Ascending aorta (tissue), 2 donors: ENCODE results near the gene MAP4K1. TPM values are rescaled to one million over a fixed set of nuclear protein-coding genes. Genes with fewer than 3 reads are reported as not detected.
"Not testable (repeated sequence)": the region's sequence is repeated elsewhere in the genome, so short reads cannot be mapped to it uniquely, and the experiment has no call there.

ENCODE experiments used
- DNase-seq, 2 donors: peaks; one replicate each; pipeline ENCODE4 v3.0.0-alpha.2; 2019; ENCODE audit warnings: low spot score in 2 of 2
- H3K27ac ChIP-seq, 2 donors: fragments of 200-600 bp; sonication (generic); one replicate each; pipeline ENCODE4 v1.5.1; 2016 to 2017; ENCODE audit warnings: mild to moderate bottlenecking in 1 of 2
- H3K27me3 ChIP-seq: fragments of 200-600 bp; sonication (generic); one replicate; pipeline ENCODE4 v1.5.1; 2017
- H3K36me3 ChIP-seq, 2 donors: fragments of 200-600 bp; sonication (generic); one replicate each; pipeline ENCODE4 v1.5.1; 2016
- H3K4me1 ChIP-seq, 2 donors: fragments of 200-600 bp; sonication (generic); one replicate each; pipeline ENCODE4 v1.5.1; 2016 to 2017; ENCODE audit warnings: mild to moderate bottlenecking in 1 of 2
- H3K4me3 ChIP-seq, 2 donors: fragments of 200-600 bp; sonication (generic); one replicate each; pipeline ENCODE4 v1.5.1; 2016 to 2017; ENCODE audit warnings: mild to moderate bottlenecking in 1 of 2
- H3K9me3 ChIP-seq, 2 donors: fragments of 200-600 bp; sonication (generic); one replicate each; pipeline ENCODE4 v1.5.1; 2016
- CTCF ChIP-seq, 3 experiments: fragments of 200-600 bp in 2 of 3; fragments of 450-650 bp in 1 of 3; sonication (generic) in 2 of 3; IDR thresholded peaks; one replicate each; pipeline ENCODE4 v1.5.1; 2016 to 2019; ENCODE audit warnings: antibody characterized with exemption in 3 of 3, mild to moderate bottlenecking in 1 of 3, moderate library complexity in 1 of 3
- intact Hi-C: fragments of 100-400 bp; cut with DNase I; formaldehyde crosslinking; loops from one replicate; pipeline ENCODE4 v1.15.1; 2023
- total RNA-seq: library from RNA; depleted of rRNA; stranded (reverse); fragments of >200 nt; gene quantifications from one replicate; pipeline ENCODE4 v1.1.0, GENCODE V29; 2016

Gene MAP4K1
- total RNA-seq, 1 donor from 2014 or later: 15.1 TPM

- H3K27ac ChIP-seq: no peak overlapping the region
- DNase-seq: no peak
- TF ChIP-seq CTCF (IDR thresholded peaks at IDR 0.05): no peak
- no peaks in the 10 kb centered on the region for H3K9me3 ChIP-seq
- intact Hi-C loops: no loop called here
- H3K4me1 ChIP-seq: no peaks in the 10 kb centered on the region
- H3K36me3 ChIP-seq: no peaks in the 10 kb centered on the region
- no peak overlapping the region for H3K4me3 ChIP-seq
- H3K27me3 ChIP-seq: no peaks in the 10 kb centered on the region
Observed at GRCh38 chr19:38583219-38583984, 34.4 kb downstream of the MAP4K1 start.

- no peak for TF ChIP-seq CTCF (IDR thresholded peaks at IDR 0.05)
- Histone ChIP-seq H3K27me3 (no peaks in the 10 kb centered on the region), H3K4me1 (no peaks in the 10 kb centered on the region), H3K4me3 (no peak overlapping the region), H3K36me3 (no peaks in the 10 kb centered on the region), H3K27ac (no peak overlapping the region), H3K9me3 (no peaks in the 10 kb centered on the region)
- DNase-seq: no peak
- intact Hi-C loops: no loop called here
Observed at GRCh38 chr19:38580080-38580479, 37.7 kb downstream of the MAP4K1 start.

- intact Hi-C loops, H3K4me3 ChIP-seq, H3K36me3 ChIP-seq, H3K27me3 ChIP-seq, DNase-seq, H3K4me1 ChIP-seq, H3K27ac ChIP-seq, H3K9me3 ChIP-seq: not testable (repeated sequence)
Observed at GRCh38 chr19:38579304-38579703, 38.4 kb downstream of the MAP4K1 start.

GRCh38 chr19:38577826-38578225 lies 39.9 kb downstream of the MAP4K1 start:
- H3K36me3 ChIP-seq: no peaks in the 10 kb centered on the region
- TF ChIP-seq CTCF (IDR thresholded peaks at IDR 0.05): no peak

GRCh38 chr19:38571682-38572081 lies 46.1 kb downstream of the MAP4K1 start:
- H3K4me3 ChIP-seq: no peak overlapping the region
- no peaks in the 10 kb centered on the region for H3K36me3 ChIP-seq
- intact Hi-C loops: no loop called here
- TF ChIP-seq CTCF (IDR thresholded peaks at IDR 0.05): no peak
- H3K9me3 ChIP-seq: no peaks in the 10 kb centered on the region
- DNase-seq: no peak
- no peak overlapping the region for H3K27ac ChIP-seq
- H3K4me1 ChIP-seq: no peaks in the 10 kb centered on the region
- no peaks in the 10 kb centered on the region for H3K27me3 ChIP-seq

More at GRCh38 chr19:38577826-38578225, 39.9 kb downstream of the MAP4K1 start:
- Histone ChIP-seq H3K4me3 (no peak overlapping the region), H3K4me1 (no peaks in the 10 kb centered on the region), H3K9me3 (no peaks in the 10 kb centered on the region), H3K27ac (no peak overlapping the region), H3K27me3 (no peaks in the 10 kb centered on the region)
- no peak for DNase-seq
- intact Hi-C loops: no loop called here

GRCh38 chr19:38569368-38569983 lies 48.3 kb downstream of the MAP4K1 start:
- no peaks in the 10 kb centered on the region for H3K4me1 ChIP-seq
- intact Hi-C loops: no loop called here
- H3K9me3 ChIP-seq: no peaks in the 10 kb centered on the region
- no peak overlapping the region for H3K4me3 ChIP-seq
- DNase-seq: no peak
- no peak for TF ChIP-seq CTCF (IDR thresholded peaks at IDR 0.05)
- no peaks in the 10 kb centered on the region for H3K36me3 ChIP-seq
- peaks cover 3% of the 10 kb centered on the region for H3K27me3 ChIP-seq
- H3K27ac ChIP-seq: no peak overlapping the region
